HG03025 (cell line): ENCODE results near the gene DIS3L.
"Not testable (repeated sequence)": the region's sequence is repeated elsewhere in the genome, so short reads cannot be mapped to it uniquely, and the experiment has no call there.

Experiments
- ATAC-seq: cut with Tn5 transposase; IDR thresholded peaks from one replicate; pipeline ENCODE4 v1.9.1; 2021; ENCODE audit warnings: mild to moderate bottlenecking, moderate library complexity; ENCODE audit not compliant: unreplicated experiment, low FRiP score

DIS3L gene

DNA sequence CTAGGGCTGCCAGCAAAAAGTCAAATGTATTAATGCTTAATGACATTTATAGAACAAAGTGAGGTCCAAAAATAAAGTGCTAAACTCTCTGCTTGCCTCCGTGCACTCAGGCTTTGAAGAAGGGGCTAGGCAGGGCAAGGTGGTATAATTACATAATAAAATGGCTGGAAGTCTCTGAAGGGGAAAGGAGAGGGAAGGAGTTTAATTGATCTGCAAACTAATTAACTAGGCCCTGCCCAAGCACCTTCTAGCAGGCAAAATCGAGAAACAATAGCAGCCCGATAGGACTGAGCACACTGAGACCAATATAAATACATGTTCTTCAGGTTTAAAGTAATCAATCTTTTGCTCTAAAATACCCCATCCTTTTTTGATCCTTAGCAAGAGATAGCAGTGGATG lies 13.0 kb downstream of the DIS3L start:
- ATAC-seq, result no peak

DNA sequence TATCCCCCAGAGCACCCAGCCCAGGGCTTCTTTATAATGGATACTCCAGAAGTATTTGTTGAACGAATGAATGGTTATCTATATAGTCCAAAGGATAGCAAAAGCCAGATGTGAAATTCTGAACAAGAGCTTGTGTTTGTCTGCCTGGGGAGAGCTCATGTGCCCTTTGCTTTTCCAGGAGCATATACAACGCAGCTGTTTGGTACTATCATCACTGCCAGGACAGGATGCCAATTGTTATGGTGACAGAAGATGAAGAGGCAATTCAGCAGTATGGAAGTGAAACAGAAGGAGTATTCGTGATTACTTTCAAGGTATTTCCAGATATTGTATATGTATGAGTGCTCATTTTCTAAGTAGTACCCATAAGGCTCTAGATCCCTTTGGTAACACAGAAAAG lies 15.2 kb downstream of the DIS3L start:
- ATAC-seq, result no peak

DNA sequence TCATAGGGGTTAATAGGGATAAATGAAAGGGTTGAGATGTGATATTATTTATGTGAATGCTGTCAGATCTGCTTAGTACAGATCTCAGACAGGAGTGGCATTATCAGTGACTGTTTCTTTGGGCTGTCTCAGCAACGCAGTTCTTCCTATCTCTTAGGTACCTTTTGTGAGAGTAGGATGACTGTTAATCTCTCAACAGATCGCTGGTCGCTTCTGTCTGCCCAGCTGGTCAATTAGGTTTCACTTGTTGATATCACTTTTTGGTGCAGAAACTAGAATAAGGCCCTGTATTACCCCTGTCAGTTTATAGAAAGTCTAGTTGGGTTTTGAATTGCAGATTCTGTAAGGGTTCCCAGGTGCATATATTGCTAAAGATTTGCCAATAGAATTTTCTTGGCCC lies 16.5 kb downstream of the DIS3L start:
- no peak for ATAC-seq

DNA sequence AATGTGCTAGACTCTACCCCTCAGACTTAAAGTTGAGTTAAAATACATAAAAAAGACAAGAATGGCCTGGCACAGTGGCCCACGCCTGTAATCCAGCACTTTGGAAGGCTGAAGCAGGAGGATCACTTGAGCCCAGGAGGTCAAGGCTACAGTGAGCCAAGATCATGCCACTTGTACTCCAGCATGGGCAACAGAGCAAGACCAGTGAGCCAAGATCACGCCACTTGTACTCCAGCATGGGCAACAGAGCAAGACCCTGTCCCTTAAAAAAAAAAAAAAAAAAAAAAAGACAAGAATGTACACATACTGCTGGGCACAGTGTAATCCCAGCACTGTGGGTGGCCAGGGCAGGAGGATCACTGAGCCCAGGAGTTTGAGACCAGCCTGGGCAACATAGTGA lies 17.4 kb downstream of the DIS3L start:
- ATAC-seq, result no peak

DNA sequence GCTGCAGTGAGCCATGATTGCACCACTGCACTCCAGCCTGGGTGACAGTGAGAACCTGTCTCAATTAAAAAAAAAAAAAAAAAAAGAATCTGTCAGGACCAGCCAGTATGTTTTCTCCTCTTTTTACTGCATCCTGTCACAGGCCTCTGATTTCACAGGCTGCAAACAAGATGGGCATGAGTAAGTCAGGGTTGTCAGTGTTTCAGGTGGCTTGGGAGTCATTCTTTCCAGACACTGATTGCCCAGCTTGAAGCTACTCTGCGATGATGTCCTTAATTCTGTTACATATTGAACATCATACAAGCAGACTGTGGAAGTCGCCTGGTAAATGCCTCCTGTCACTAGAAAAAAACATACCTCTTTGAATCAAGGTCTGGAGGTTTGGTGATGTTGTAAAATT lies 18.8 kb downstream of the DIS3L start:
- ATAC-seq, result no peak

DNA sequence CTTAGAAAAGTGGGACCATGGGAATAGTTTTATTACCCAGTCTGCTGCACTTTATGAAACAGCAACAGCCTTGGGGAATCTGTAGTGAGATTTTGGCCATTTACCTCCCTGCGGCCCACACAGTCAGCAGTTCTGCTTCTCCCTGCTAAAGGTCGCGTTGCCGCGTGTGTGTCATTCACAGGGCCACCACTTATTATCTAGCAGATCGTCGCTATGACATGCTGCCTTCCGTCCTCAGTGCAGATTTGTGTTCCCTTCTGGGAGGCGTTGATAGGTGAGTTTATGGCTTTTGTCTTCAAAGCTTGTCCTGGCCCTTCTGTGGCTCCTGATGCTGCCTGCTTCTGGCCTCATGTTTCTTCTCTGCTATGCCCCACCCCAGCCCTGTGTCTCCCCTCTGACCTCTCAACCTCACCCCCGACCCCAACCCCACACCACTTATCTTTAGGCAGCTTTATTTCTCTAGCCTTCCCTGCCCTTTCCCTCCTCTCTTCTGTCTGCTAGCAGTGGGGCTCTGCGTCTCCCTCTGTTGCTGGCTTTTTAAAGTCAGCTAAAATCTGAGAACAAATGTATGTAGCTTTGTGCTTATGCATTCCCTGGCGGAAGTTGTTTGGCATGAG lies 30.1 kb downstream of the DIS3L start:
- no peak for ATAC-seq

DNA sequence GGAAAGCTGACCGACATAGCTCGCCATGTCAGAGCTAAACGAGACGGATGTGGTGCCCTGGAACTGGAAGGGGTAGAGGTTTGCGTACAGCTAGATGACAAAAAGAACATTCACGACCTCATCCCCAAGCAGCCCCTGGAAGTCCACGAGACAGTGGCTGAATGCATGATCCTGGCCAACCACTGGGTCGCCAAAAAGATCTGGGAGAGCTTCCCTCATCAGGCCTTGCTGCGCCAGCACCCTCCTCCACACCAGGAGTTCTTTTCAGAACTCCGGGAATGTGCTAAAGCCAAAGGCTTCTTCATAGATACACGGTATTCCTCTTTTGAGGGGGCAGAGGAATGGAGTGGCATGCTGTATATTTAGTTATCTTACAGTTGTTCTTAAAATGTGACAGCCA lies 32.7 kb downstream of the DIS3L start:
- ATAC-seq, result no peak

DNA sequence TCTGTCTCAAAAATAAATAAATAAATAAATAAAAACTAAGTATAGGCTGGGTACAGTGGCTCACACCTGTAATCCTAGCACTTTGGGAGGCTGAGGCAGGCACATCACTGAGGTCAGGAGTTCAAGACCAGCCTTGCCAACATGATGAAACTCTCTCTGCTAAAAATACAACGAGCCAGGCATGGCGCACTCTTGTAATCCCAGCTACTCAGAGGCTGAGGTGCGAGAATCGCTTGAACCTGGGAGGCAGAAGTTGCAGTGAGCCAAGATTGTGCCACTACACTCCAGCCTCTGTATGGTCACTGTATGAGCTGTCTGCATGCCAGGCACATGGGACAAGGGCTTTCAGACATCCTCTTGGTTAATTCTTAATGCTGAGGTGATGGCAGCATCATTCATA lies 34.4 kb downstream of the DIS3L start:
- no peak for ATAC-seq

DNA sequence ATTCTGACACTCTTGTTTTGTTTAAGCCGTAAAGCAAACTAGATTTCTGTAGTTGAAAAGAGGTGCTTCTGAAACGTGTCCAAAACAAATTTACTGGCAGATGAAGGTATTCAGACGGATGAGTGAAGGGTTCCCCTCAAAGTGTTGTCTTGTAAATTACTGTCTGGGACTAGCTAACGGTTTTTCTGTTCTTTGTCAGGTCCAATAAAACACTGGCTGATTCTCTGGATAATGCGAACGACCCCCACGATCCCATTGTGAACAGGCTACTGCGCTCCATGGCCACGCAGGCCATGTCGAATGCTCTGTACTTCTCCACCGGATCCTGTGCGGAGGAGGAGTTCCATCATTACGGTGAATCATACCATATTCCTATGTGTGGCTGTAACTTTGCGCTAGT lies 35.4 kb downstream of the DIS3L start:
- no peak for ATAC-seq

DNA sequence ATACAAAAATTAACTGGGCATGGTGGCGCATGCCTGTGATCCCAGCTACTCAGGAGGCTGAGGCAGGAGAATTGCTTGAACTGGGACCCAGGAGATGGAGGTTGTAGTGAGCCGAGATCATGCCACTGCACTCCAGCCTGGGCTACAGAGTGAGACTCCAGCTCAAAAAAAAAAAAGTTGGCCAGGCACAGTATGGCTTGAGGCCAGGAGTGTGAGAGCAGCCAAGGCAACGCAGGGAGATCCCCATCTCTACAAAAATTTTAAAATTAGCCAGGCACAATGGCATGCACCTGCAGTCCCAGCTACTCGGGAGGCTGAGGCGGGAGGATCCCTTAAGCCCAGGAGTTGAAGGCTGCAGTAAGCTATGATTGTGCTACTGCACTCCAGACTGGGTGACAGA lies 55.2 kb downstream of the DIS3L start:
- not testable (repeated sequence) for ATAC-seq

DNA sequence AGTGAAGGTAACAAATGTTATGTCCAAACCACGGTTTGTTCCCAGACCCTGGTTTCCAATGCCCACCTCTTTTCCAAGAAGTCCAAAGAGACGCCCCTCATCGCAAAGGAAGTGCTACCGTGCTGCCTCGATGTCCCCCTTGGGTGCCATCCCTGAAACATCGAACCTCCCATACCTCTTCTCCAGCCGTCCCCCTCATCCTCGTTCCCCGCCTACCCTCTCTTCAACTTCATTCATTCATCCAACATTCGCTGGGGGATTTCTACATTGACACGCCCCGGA lies 62.6 kb downstream of the DIS3L start:
- no peak for ATAC-seq

DNA sequence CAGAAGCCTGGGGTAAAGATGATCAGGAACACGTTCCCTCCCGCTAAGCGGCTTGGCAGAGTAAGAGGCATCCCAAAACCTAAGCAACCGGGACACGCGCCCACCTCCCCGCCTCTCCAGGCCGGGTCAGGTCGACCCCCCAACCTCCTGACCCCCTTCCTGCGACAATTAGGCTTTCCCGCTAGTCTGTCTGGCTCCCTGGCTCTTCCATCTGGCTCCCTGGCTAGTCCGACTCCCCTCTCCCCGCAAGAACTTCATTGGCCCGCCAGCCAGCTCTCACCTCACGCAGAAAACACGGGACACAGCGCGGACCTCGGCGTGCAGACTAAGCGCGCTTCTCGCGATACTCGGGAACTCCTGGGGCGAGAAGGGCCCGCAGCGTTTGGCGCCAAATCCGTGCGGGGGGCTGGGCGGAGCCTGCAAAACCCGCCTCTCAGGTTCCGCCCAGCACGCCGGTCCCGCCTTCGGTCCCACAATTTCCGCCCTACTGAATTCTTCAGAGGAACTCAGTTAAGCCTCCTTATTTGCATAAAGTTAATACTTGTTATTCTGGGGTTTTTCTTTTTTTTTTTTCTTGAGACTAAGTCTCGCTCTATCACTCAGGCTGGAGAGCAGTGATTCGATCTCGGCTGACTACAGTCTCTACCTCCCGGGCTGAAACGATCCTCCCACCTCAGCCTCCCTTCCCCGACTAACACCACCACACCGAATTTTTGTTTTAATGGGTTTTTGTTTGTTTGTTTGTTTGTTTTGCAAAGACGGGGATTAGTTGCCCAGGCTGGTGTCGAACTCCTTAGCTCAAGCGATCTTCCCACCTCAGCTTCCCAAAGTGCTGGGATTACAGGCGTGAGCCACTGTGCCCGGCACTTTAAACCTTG lies 63.2 kb downstream of the DIS3L start, which contains the start of gene TIPIN:
Gene TIPIN, minus strand, starts transcription at position 327 of the 878 bp plus-strand sequence. CDS start 3,738 bp downstream, outside the sequence.
- peak; percentile 79 for ATAC-seq

DNA sequence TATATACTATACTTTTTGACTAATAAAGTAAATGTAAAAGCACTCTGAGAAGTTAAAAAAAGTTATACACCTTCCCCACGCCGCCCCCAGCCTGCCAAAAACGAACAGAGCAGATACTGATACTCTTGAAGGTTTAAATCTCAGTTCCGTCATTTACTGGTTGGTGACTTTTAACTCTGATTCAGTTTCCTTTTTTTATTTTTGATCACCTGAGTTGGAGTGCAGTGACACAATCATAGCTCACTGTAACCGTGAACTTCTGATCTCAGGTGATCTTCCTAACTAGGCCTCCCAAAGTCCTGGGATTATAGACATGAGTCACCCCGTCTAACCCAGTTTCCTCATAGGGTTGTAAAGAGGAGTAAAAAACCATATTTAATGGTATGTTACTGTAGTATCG lies 66.4 kb downstream of the DIS3L start:
- ATAC-seq, result no peak

DNA sequence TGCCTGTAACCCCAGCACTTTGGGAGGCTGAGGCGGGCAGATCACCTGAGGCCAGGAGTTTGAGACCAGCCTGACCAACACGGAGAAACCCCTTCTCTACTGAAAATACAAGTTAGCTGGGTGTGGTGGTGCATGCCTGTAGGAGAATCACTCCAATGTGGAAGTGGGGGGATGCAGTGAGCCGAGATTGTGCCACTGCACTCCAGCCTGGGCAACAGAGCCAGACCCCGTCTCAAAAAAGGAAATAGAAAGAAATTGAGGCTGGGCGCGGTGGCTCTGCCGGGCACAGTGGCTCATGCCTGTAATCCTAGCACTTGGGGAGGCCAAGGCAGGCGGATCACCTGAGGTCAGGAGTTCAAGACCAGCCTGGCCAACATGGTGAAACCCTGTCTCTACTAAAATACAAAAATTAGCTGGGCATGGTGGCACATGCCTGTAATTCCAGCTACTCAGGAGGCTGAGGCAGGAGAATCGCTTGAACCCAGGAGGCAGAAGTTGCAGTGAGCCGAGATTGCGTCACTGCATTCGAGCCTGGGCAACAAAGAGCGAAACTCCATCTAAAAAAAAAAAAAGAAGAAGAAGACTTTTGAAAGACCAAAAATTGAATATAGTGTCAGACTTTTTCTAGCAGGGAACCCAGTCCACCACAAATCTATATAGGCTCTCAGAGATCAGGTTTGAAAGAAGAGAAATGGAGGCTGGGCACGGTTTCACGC lies 68.5 kb downstream of the DIS3L start:
- ATAC-seq, result not testable (repeated sequence)

DNA sequence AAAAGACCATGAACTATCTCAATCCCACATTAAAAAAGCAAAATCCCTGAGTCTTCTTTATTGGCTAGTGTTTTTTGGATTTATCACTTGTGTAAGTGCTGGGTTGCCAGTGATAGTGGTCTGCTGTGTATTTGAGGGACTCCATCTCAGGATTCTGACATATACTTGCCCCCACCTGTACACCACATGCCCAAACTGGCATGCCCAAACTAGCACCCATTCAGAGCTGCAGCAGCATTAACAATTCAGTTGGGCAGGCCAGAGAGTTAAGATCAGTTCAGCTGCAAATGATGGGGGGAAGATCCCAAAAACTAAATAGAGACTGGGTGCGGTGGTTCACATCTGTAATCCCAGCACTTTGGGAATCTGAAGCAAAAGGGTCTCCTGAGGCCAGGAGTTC lies 69.4 kb downstream of the DIS3L start:
- no peak for ATAC-seq

DNA sequence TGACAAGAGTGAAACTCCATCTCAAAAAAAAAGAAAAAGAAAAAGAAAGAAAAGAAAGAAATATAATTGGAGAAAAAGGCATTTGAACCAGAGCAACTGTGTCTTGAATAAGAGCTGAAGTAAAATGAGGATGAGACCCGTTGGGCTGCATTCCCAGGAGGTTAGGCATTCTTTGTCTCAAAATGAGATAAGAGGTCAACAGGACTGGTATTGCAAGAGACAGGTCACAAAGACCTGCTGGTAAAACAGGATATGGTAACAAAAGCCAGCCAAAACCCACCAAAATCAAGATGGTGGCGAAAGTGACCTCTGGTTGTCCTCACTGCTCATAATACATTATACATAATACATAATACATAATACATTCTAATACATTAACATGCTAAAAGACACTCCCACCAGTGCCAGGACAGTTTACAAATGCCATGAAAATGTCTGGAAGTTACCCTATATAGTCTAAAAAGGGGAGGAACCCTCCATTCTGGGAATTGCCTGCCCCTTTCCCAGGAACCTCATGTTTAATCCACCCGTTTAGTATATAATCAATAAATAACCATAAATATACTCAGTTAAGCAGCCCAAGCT lies 71.7 kb downstream of the DIS3L start:
- no peak for ATAC-seq

DNA sequence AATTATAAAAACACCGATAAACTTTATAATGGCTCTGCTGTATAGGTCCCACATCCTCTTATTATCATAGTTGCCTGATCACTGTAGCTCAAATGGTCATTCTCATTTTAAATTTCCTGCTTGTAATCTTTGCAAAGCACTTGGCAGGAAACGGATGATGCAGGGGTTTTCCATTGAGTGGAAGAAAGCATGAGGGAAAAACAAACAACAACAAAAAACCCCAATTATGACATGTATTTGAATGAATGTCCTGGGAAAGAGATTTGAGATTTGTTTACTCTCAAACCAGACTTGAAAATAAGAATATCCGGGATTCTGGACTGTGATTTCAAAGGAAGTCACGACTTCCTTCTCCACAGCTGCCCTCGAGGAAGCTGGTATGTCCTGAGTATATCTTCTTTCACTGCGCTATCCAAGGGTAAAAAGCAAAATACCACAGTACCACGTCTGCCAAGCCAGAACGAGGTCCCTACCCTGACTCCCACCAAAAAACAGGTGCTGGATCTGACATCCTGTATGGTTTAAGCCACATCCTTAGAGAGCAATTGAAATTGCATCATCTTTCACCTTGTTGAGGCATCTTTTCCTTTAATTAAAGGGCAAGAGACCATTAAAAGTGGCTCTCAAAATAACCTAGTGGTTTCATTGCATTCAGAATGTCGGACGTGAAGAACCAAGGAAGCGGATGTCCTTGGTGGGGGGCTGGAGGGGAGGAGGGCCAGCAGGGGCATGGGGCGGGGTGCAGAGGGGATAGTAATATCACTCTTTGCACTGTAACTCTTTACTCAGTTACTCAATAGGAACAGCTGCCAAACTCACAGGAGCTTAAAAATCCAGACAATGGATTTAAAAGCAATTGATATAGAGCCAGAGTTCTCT lies 76.6 kb downstream of the DIS3L start:
- no peak for ATAC-seq

DNA sequence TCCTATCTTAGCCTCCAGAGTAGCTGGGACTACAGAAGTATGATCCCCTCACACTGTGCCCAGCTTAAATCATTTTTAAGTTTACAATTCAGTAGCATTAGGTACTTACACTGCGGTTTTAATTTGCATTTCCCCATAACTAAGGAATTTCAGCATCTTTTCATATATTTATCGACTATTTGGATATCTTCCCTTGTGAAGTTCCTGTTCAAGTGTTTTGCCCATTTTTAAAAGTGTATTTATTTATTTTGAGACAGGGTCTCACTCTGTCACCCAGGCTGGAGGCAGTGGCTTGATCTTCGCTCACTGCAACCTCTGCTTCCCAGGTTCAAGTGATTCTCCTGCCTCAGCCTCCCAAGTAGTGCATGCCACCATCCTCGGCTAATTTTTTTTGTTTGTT lies 80.8 kb downstream of the DIS3L start:
- no peak for ATAC-seq

DNA sequence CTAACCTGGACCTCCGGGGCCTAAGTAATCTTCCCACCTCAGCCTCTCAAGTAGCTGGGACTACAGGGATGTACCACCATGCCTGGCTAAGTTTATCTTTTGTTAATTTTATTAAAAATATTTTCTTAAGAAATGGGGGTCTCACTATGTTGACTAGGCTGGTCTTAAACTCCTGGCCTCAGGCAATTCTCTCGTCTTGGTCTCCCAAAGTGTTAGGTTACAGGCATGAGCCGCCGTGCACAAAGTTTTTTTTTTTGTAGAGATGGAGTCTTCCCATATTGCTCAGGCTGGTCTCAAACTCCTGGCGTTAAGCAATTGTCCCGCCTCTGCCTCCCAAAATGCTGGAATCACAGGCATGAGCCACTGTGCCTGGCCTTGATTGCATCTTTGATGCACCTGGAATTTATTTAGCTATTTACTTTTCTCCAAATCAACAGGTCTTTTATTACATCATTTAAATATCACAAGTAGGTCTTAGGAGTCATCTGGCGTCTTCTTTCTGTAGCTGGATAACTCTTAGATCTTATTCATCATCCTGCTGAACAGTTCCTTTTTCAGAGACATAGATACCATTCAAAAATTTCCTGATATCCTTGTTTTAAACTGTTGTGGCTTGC lies 85.6 kb downstream of the DIS3L start:
- no peak for ATAC-seq

DNA sequence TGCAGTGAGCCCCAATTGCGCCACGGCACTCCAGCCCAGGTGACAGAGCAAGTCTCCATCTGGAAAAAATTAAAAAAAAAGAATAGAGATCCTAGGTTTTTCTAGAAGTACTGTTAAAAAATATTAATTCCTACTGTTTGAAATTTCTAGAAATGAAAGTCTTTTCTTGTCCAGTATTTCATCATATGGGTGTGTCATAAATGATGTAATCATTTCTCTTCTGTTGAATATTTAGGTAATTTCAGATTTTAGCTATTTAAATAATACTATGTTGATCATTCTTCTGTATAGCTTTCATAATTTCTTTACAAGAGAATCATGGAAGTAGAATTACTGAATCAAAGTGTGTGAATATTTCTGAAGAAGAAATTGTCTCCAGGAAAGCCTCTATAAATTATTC lies 88.0 kb downstream of the DIS3L start:
- ATAC-seq, result not testable (repeated sequence)
